ENCODE data around the gene COMMD2. TPM values are rescaled to one million over a fixed set of nuclear protein-coding genes. Genes with fewer than 3 reads are reported as not detected.
A peak's percentile ranks its signal among the peaks of the same experiment; 100 is the strongest.

The COMMD2 gene
- total RNA-seq, 1 donor from 2014 or later: 41.6 TPM

DNA sequence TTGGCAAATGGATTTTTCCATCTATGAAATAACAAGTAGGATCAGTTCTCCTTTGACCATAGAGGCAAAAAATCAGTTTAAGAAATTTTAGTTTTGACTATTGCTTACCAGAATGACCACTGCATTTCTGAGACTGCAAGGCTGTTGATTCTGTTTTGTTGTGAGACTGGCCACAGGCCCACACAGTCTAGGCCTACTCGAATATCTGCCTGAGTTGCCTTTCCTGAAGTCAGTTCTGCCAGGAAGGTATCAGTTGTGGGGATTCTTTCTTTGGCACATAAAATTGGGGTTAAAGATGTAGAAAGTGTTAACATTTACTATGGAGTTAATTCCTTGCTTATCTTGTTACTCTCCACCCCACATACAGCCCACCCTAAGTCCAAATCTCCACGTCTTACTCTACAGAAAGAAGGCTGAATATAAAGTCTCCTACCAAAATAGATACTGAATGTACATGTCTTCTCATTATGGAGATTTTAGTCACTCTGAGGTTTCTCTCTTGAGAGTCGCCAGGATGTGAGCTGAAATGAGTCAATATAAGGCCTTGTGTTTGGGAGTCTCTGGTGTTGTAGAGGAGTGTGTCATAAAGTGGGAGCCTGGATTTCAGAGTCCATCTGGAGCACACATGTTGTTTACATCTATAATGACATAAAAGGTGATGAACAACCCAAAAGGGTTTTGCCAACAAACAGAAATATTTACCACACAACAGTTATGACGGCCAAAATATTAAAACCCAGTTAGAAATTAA lies 49.4 kb downstream of the COMMD2 start:
- DNase-seq: peak; percentile 65

DNA sequence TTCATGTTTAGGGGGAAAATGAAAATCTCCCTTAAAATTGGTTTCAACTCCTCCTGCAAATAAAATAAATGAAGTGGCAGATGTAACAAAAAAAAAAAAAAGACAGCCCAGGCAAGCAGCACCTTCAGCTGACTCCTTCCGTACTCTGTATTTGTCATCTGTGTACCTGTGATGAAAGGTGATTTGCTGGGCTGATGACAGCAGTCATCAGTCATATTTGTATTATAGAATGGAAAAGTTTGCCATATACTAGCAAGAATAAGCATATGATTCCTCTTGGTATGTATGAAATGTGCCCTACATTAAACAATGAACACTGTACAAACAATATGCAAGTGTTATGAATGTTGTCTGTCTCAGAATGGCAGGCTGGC lies 50.3 kb downstream of the COMMD2 start:
- peak; percentile 19 for DNase-seq

DNA sequence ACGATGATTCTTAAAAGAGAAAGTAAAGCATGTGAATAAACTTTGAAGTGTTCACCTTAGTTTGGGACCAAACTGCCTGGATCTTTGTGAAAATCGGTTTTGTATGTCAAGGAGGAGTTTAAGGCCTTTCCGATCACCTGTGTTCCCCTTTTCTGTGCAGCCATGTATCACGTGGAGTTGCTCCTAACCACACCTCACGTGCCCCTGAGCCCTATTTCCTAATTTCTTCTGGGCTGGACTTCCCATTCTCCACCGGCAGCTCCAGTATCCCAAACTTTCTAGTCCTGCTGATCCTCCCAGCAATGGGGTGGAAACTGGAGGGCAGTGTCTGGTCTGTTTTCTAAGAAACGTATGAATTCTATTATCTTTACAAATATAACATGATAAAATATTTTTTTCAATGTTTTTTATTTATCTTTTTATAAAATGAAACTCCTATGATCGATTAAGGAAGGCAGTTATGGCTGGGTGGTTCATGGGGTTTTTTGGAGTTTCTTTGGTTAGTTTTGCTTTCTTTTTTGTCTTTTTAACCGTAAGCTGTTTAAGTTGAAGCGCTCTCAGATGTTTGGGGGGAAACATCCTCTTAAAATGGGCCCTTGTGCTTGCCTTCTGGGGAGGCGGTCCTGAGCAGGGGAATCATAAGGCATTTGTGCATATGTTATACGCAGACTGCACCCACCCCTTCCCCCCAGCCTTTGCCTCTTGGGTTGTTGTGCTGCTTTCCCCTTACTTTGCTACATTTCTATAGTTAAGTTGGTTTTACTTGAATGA lies 50.9 kb downstream of the COMMD2 start:
- no peak for DNase-seq

Small RNA genes within 50 kb of the gene (small RNA-seq; reads per million reads assigned to genes)
- not detected for gene RNU6-507P (ENCODE audit: low replicate concordance)

Other genes starting within 250 kb of the COMMD2 start
- 93.9 TPM for gene WWTR1, start 94.5 kb downstream of the COMMD2 start, total RNA-seq
- not detected for gene ANKUB1, start 40.1 kb upstream of the COMMD2 start, total RNA-seq
- 69.8 TPM for gene RNF13, start 60.7 kb upstream of the COMMD2 start, total RNA-seq
- 239 TPM for gene PFN2, start 218.4 kb upstream of the COMMD2 start, total RNA-seq

Measured in tongue (tissue), 3 donors.